GM10847 (cell line): Measurements from ENCODE around the gene TMEM163.

Experiments
- POLR2A ChIP-seq: IDR thresholded peaks from 2 replicates; pipeline ENCODE4 v1.6.1; 2011; ENCODE audit not compliant: insufficient read length; ENCODE audit errors: extremely low read depth

Gene TMEM163

DNA sequence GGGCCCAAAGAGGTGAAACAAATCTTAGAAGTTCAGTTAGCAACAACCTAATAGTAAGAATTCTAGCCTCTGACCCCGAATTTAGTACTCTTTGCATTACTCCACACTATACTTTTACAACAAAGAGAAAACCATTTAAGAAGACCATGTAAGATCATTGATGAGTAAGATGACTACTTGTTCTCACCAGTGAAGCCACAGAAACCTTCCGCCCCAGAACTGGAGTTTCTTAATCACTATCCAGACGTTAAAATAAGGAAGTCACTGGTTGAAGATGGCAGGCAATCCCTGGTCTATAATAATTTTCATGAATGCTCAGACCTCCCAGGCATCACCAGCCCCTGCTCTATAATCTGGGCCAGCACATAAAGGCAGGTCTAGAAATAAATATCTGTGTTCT lies 95.0 kb downstream of the TMEM163 start:
- TF ChIP-seq POLR2A, result no peak

DNA sequence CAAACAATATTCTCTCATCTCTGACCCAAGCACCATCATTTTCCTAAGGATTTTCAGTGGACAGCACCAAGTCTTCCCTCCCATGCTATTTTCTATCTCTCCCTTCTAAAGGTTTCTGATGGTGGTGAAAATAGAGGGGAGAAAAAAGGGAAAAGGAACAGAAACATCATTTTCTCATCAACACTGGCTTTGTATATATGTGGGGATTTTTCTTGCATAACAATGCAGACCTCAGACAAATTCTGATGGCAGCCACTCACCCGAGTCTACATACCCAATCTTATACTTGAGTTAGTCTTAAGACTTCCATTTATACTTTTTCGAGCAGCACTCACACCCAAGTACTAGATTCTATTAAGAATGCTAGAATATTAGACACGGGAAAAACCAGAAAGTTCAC lies 95.8 kb downstream of the TMEM163 start:
- no peak for TF ChIP-seq POLR2A

DNA sequence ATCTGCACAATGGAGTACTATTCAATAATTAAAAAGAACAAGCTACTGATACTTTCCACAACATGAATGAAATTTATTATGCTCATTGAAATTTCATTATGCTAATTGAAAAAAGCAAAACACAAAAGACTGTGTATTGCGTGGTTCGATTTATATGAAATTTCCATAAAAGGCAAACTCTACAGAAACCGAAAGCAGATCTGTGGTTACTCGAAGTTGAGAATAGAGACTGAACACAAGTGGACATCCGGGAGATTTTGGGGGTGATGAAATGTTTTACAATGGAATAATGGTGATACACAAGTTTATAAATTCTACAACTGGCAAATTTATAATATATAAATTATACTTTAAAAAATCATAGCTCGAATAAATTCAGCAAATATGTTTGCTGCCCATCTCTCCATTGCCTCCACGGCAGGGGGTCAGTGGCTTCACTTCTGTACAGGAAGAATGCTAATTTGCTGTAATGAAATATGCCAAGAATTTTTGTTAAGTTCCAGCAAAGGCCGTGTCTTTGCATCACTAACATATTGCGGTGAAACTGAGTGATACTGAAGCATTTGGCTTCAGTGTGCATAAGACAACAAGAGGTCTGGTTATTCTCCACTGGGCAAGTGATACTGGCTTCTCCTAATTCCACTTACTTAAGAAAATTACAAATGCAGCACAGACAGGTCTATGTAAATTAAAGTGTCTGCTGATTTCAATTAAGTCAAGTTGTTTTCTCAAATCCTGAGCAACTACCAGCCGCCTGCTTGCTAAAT lies 96.7 kb downstream of the TMEM163 start:
- no peak for TF ChIP-seq POLR2A

DNA sequence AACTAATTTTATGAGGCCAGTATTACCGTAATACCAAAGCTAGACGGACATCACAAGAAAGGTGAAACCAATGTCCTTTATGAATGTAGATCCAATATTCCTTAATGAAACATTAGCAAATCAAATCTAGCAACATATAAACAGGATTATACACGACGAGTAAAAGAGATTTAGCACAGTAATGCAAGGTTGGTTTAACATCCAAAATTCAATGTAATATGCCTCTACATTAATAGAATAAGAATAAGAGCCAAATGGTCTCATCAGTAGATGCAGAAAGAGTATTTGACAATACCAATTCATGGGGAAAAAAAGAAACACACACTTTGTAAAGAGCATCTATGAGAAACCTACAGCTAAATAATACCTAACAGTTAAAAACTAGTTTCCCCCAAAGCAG lies 99.5 kb downstream of the TMEM163 start:
- TF ChIP-seq POLR2A, result no peak

DNA sequence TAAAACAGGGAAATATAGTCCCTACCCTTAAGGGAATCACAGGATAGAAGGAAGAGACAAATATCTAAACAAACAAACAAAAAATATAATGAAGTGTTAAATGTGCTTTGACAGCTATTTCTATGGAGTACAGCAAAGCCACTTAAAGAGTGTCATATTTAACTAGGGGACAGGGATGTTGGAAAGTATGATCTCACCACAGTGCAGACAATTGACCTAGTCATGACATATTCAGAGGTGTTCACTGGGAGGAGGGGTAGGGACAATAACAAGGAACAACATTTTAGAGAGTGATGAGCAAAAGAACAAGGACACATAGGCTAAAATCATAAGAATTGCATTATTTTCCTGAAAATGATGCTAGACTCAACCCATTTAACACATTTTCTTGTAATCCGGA lies 107.5 kb downstream of the TMEM163 start:
- no peak for TF ChIP-seq POLR2A

DNA sequence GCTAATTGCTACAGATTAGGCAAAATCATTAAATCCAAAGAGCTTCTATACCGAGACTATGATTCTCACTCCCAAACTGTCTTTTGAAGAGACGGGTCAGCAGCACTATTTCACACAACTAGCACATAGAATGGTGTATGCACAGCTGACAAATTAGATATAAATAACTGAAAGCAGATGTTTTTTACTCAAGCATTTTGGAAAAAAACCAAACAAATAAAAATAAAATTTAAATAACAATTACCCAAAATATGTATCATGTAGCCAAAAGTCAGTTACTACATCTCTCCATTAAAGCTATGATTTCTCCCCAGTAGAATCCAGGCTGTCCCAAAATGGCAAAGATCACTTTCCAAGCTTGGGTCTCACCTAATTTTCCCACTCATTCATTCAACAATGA lies 107.9 kb downstream of the TMEM163 start:
- TF ChIP-seq POLR2A, result no peak

DNA sequence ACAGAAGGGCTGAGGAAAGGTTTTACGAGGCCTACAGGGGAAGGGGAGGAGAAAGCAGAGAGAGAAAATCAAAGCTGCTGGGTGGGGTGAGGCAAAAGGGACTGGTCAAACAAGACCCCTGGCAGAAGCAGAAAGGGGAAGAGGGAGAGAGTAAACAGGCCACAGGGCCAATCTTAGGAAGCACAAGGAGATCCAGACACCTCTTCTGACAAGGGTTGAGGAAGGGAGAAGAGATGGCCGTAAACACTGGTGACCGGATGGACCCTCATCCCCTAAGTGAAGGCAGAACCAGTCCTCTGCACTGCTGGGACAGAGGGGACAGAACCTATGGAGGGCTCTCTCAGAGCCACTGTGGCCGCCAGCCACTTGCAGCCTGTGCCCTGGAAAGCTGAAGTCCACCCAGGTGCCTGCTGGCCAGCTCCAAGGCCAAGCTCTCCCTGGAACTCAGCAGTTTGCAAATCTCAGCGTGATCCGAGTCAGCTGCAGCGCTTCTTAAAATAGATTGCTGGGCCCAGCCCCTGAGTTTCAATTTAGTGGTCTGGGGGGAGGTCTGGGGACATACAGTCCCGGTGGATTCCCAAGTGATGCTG lies 108.8 kb downstream of the TMEM163 start:
- TF ChIP-seq POLR2A, result no peak

DNA sequence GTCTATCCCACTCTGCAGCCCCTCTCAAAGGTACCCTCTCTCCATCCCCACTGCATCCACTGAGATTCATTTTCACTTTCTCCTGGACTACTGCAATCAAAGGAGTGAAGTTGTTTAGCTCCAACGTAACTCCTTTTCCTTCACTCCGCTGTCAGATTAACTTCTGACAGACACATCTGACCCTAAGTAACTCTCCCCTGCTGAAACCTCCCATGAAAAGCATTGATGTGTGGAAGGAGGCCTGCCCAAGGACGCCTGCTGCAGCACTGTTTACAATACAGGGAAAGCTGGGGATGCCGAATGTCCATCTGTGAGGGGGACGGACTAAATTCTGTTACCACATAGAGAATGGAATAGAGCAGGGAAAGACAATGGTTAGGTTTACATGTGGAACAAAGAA lies 114.8 kb downstream of the TMEM163 start:
- TF ChIP-seq POLR2A, result no peak

DNA sequence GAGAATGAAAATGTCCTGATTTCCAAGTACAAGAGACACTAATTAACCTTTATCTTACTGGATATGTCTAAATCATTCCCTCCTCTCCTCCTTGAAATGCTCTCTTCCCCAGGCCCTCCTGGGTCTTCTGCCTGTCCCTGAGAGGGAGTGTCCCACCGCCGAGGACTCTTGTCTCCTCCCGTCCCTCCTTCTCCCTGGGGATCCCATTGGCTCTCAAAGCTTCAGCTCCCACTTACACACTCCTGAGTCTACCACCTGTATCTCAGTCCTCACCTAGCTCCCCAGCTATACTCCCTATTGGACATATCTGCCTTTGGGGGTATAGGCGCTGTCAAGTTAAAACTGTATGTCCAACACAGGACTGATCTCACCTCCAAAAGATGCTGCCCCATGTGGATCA lies 116.1 kb downstream of the TMEM163 start:
- no peak for TF ChIP-seq POLR2A

DNA sequence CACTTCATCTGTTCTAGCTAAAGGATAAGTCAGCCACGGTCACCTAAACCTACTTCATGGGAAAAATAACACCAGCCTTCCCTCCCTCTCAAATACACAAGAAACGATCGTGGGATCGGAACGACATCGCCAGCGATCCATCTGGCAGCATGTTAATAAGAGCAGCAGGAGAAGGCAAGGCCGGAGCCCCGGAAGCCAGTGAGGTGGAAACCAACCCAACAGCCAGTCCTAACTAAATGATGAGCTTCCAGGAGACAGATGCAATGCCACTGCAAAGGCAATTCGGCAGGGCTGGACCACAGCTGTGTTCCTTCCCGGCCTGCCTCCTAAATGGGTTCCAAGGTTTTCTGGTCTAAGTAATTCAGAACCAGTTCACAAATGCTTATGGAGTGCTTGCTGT lies 117.5 kb downstream of the TMEM163 start:
- no peak for TF ChIP-seq POLR2A

DNA sequence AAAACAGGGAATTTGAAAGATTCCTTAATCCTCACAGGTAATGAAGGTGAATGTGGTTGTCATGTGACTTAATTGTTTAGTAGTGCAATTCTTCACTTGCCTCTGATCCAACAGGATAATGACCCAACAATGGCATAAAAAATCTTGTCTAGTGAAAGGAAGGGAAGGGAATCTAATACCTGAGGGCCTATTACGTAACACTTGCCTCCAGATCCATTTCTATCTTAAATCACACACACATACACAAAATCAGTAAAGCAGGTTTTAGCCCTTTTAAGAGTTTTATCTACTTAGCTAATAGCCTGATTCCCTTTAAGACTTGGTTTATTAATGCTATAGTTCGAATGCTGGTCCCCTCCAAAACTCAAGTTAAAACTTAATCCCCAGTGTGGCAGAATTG lies 118.6 kb downstream of the TMEM163 start:
- no peak for TF ChIP-seq POLR2A

DNA sequence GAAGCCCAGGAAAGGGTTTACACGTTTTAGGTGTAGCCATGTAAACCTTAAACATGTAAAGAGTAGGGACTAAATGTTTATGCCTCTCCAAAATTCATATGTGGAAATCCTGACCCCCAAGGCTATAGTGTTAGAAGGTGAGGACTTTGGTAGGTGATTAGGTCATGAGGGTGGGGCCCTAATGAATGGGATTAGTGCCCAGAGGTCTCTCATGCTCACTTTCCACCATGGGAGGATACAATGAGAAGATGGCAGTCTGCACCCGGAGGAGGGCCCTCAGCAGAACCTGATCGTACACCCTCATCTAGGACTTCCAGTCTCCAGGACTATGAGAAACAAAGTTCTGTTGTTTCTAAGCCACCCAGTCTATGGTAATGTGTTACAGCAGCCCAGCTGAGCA lies 119.6 kb downstream of the TMEM163 start:
- TF ChIP-seq POLR2A, result no peak

DNA sequence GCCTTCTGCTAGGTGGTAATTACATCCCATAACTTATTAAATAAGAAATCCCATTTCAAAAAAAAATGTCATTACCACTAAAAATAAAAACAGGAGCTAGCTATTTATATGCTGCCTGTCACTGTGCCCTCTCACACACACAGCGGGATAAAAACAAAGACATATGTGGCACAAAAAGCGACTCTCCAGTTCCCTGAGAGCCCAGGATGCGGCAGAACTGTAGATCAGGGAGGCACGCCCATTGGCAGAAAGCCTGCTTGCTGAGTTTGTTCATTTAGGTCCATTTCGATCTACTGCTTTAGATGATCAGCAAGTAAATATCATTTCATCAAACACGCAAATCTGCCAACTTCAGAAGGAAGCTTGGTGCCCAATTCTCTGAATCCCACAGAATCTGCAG lies 124.4 kb downstream of the TMEM163 start:
- no peak for TF ChIP-seq POLR2A

DNA sequence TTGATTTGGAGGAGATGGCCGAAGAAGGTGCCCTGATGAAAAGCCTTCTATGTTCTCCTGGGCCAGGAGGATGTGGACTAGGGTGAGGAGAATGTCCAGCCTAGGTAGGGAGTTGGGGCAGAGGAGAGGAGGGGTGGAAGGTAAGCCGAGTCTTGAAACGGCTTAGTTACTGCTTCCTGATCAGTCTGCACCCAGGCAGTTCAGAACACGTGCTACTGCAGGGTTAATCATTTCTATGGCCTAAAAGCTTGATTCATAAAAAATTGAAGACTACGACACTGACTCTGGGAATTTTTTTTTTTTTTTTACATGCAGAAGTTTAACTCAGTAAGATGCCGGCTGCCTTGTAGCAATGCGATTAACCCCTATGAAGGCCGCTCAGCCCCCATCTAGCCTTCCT lies 125.3 kb downstream of the TMEM163 start:
- no peak for TF ChIP-seq POLR2A

DNA sequence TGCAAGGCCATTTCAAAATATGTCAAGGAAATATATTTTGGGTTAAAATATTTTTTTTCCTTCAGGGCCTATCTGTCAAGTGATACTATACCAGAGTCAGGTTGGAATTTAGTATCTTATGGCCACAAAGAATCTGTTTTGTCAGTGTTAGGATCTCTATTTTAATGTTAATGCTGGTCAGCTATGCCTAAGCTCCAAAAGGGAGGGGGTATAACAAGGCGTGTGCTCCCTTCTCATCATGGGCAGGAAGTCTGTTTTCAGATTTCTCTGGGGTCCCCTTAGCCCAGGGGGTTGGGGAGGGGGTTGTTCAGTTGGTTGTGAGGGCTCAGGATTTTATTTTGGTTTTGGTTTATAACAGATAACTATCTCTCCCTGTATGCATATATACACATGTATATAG lies 126.4 kb downstream of the TMEM163 start:
- no peak for TF ChIP-seq POLR2A

DNA sequence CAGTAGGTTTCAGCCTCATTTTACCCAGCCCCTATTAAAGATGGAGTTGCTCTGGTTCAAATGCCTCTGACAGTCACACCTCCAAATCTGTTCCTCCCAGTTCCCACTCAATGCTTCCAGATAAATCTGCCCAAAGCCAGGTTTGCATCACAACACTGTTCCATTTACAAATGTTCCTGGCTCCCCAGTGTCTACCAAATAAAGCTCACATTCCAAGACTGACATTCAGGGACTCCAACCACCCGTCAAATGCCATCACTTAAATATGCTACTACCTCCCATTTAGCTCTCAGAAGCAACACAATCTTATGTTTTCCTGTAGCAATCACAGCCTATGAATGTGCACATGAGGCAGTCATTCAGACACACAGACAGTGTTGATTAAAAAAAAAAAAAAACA lies 127.3 kb downstream of the TMEM163 start:
- no peak for TF ChIP-seq POLR2A

DNA sequence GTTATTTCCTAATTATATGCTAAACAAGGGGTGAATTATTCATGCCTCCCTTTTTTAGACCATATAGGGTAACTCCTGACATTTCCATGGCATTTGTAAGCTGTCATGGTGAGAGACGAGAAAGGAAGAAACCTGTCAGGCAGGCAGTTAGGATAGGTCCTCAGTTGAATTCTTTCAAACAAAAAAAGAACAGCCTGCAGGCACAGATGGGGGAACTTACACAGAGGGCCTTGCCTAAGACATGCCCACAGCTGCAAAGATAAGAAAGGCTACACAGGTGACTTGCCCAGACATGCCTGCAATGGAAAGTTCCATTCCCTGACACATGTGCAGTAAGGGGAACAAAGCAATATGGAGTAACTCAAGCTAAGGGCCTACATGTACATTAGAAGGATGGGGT lies 128.1 kb downstream of the TMEM163 start:
- TF ChIP-seq POLR2A, result no peak
